ENCODE measurements around the gene MANEA. TPM values are rescaled to one million over a fixed set of nuclear protein-coding genes. Genes with fewer than 3 reads are reported as not detected.

MANEA gene
- total and polyA plus RNA-seq, 2 of the 13 experiments (the other 11 are each of a cell fraction or from before 2014, with no cell fraction given) = 10.0 to 10.9 TPM

DNA sequence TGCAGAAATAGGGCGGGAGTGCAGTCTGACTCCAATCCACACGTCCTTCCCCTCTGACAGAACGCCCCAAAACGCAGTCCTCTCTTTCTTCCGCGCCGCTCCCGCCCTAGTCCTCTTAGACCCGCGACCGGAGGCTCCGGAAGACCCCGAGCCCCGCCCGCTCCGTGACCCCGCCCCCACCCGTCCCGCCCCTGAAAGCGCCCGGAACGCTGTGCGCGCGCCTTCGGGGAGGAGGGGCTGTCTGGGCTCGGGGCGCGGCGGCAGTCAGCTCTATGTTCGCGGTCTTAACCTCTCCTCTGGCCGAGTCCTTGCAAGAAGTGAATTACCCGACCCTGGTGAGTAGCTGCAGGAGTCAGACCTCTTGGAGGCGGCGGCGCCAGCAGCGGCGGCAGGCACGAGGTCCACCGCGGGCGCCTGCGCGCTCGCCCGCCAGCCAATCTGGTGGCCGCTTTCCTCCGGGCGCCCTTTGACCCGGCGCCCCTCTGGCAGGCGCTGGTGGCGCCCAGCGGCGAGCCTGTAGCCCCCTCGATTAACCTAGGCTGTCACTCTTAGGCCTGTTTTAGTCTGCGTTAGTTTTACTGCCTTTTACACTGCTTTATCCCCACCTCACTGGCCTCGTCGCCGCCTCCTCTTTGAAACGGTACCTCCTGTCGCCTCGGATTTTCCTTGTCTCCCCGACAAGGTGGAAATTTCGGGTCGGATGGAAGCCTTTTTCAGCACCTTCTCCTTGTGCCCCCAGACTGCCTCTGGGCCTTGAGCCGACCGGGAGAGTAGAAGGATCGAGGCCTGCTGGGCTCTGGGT is at the start of gene MANEA (continued):
- TF ChIP-seq NFAT5 (CRISPR knock-in tag; IDR thresholded peaks at IDR 0.05) (peak; percentile 73; the same call in 1 of the 2 replicates), KLF15 (CRISPR knock-in tag; IDR thresholded peaks at IDR 0.05; ENCODE audit: borderline replicate concordance) (0 out of 2 replicates have a peak, but pooled peaks have one; percentile 55), TRIM22 (IDR thresholded peaks at IDR 0.05) (no peak), CENPX (CRISPR knock-in tag; IDR thresholded peaks at IDR 0.05) (no peak), ATF4 (CRISPR knock-in tag; IDR thresholded peaks at IDR 0.05) (no peak), PRDM15 (CRISPR knock-in tag; IDR thresholded peaks at IDR 0.05) (no peak), NR0B2 (CRISPR knock-in tag; IDR thresholded peaks at IDR 0.05) (peak; percentile 51; the same call in 1 of the 2 replicates), MLLT10 (CRISPR knock-in tag; IDR thresholded peaks at IDR 0.05) (no peak), ZNF670 (CRISPR knock-in tag; IDR thresholded peaks at IDR 0.05; ENCODE audit: borderline replicate concordance) (0 out of 2 replicates have a peak, but pooled peaks have one; percentile 54), ZNF260 (CRISPR knock-in tag; IDR thresholded peaks at IDR 0.05; ENCODE audit: borderline replicate concordance, low read depth) (no peak), SAFB2 (CRISPR knock-in tag; IDR thresholded peaks at IDR 0.05; ENCODE audit: borderline replicate concordance, low read depth) (no peak), PAX8 (CRISPR knock-in tag; IDR thresholded peaks at IDR 0.05; ENCODE audit: borderline replicate concordance) (peak; percentile 88; the same call in 1 of the 2 replicates)
- TF ChIP-seq, protein P1, sequence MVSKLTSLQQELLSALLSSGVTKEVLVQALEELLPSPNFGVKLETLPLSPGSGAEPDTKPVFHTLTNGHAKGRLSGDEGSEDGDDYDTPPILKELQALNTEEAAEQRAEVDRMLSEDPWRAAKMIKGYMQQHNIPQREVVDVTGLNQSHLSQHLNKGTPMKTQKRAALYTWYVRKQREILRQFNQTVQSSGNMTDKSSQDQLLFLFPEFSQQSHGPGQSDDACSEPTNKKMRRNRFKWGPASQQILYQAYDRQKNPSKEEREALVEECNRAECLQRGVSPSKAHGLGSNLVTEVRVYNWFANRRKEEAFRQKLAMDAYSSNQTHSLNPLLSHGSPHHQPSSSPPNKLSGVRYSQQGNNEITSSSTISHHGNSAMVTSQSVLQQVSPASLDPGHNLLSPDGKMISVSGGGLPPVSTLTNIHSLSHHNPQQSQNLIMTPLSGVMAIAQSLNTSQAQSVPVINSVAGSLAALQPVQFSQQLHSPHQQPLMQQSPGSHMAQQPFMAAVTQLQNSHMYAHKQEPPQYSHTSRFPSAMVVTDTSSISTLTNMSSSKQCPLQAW (CRISPR knock-in tag; IDR thresholded peaks at IDR 0.05) = peak; percentile 64

Data from HepG2 (cell line).